ENCODE results near the gene TFEB.
A peak's percentile ranks its signal among the peaks of the same experiment; 100 is the strongest.

The TFEB gene

GRCh38 chr6:41736800-41737555 lies 1.6 kb upstream of the TFEB start:
- no peak for DNase-seq

- DNase-seq: no peak
Observed at GRCh38 chr6:41736186-41736733, 852 bp upstream of the TFEB start.

GRCh38 chr6:41734666-41735426 lies 562 bp downstream of the TFEB start:
- DNase-seq: peak; percentile 55

GRCh38 chr6:41733707-41734665 lies 1.4 kb downstream of the TFEB start:
- peak; percentile 56 for DNase-seq

- no peak for DNase-seq
Observed at GRCh38 chr6:41733360-41733706, 2.1 kb downstream of the TFEB start.

- peak; percentile 28 for DNase-seq
Observed at GRCh38 chr6:41732591-41733359, 2.6 kb downstream of the TFEB start.

GRCh38 chr6:41732149-41732548 lies 3.3 kb downstream of the TFEB start:
- DNase-seq: no peak

GRCh38 chr6:41731561-41732086 lies 3.8 kb downstream of the TFEB start:
- DNase-seq: no peak

GRCh38 chr6:41730531-41731436 lies 4.6 kb downstream of the TFEB start:
- DNase-seq: no peak

- no peak for DNase-seq
Observed at GRCh38 chr6:41729624-41730023, 5.8 kb downstream of the TFEB start.

- no peak for DNase-seq
Observed at GRCh38 chr6:41728954-41729353, 6.5 kb downstream of the TFEB start.

- no peak for DNase-seq
Observed at GRCh38 chr6:41728073-41728936, 7.1 kb downstream of the TFEB start.

GRCh38 chr6:41727705-41728072 lies 7.7 kb downstream of the TFEB start:
- no peak for DNase-seq

- no peak for DNase-seq
Observed at GRCh38 chr6:41726876-41727275, 8.5 kb downstream of the TFEB start.

- DNase-seq: no peak
Observed at GRCh38 chr6:41724586-41725501, 10.6 kb downstream of the TFEB start.

GRCh38 chr6:41724228-41724580 lies 11.2 kb downstream of the TFEB start:
- no peak for DNase-seq

- no peak for DNase-seq
Observed at GRCh38 chr6:41723530-41724227, 11.7 kb downstream of the TFEB start.

- no peak for DNase-seq
Observed at GRCh38 chr6:41722969-41723529, 12.4 kb downstream of the TFEB start.
